ENCODE measurements around the gene KLHDC8B. TPM values are rescaled to one million over a fixed set of nuclear protein-coding genes. Genes with fewer than 3 reads are reported as not detected.

KLHDC8B gene
- total RNA-seq, 1 experiment from 2014 or later: 7.4 TPM

- Histone ChIP-seq H3K4me1 (no peaks in the 10 kb centered on the region), H3K36me3 (ENCODE audit: control insufficient read depth, insufficient read depth, low read length) (no peaks in the 10 kb centered on the region), H3K27me3 (replicated peaks; ENCODE audit: control insufficient read depth, insufficient read depth, low read length) (no peaks in the 10 kb centered on the region), H3K9me3 (no peaks in the 10 kb centered on the region), H3K4me3 (ENCODE audit: low read depth, low read length) (no peak overlapping the region)
- TF ChIP-seq, protein P1, sequence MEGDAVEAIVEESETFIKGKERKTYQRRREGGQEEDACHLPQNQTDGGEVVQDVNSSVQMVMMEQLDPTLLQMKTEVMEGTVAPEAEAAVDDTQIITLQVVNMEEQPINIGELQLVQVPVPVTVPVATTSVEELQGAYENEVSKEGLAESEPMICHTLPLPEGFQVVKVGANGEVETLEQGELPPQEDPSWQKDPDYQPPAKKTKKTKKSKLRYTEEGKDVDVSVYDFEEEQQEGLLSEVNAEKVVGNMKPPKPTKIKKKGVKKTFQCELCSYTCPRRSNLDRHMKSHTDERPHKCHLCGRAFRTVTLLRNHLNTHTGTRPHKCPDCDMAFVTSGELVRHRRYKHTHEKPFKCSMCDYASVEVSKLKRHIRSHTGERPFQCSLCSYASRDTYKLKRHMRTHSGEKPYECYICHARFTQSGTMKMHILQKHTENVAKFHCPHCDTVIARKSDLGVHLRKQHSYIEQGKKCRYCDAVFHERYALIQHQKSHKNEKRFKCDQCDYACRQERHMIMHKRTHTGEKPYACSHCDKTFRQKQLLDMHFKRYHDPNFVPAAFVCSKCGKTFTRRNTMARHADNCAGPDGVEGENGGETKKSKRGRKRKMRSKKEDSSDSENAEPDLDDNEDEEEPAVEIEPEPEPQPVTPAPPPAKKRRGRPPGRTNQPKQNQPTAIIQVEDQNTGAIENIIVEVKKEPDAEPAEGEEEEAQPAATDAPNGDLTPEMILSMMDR (IDR thresholded peaks at IDR 0.05; ENCODE audit: insufficient read depth in 1 of 2, low read depth in 1 of 2, low read length in 1 of 2, severe bottlenecking in 1 of 2, unreplicated experiment in 1 of 2): no peak
- H3K4me1 Mint-ChIP-seq (ENCODE audit: low read depth, unreplicated experiment): no peaks in the 10 kb centered on the region
- ChIA-PET CTCF (no interaction called here), POLR2A (no interaction called here)
- no peaks in the 10 kb centered on the region for H3K9me3 Mint-ChIP-seq (ENCODE audit: unreplicated experiment)
- H3K27ac Mint-ChIP-seq (ENCODE audit: unreplicated experiment): no peak overlapping the region
- no TSS peak for BruUV-seq (replicated peaks)
- peaks cover 2% of the 10 kb centered on the region for H3K27me3 Mint-ChIP-seq (ENCODE audit: insufficient read depth, unreplicated experiment)
- intact Hi-C loops (cut with micrococcal nuclease; ENCODE audit: unreplicated experiment): no loop called here
- no peaks in the 10 kb centered on the region for H3K36me3 Mint-ChIP-seq (ENCODE audit: insufficient read depth, unreplicated experiment)
- no peak for DNase-seq
- H3K4me3 Mint-ChIP-seq (ENCODE audit: unreplicated experiment): no peak overlapping the region
These were observed 26.8 kb downstream of the KLHDC8B start for GRCh38 chr3:49198161-49198560.

- no peaks in the 10 kb centered on the region for H3K27me3 ChIP-seq (replicated peaks; ENCODE audit: control insufficient read depth, insufficient read depth, low read length)
- no peaks in the 10 kb centered on the region for H3K4me1 ChIP-seq
- Mint-ChIP-seq H3K27ac (ENCODE audit: unreplicated experiment) (no peak overlapping the region), H3K4me1 (ENCODE audit: low read depth, unreplicated experiment) (no peaks in the 10 kb centered on the region), H3K36me3 (ENCODE audit: insufficient read depth, unreplicated experiment) (no peaks in the 10 kb centered on the region), H3K4me3 (ENCODE audit: unreplicated experiment) (no peak overlapping the region), H3K9me3 (ENCODE audit: unreplicated experiment) (no peaks in the 10 kb centered on the region), H3K27me3 (ENCODE audit: insufficient read depth, unreplicated experiment) (peaks cover 3% of the 10 kb centered on the region)
- ChIA-PET POLR2A (no interaction called here), CTCF (no interaction called here)
- TF ChIP-seq, protein P1 (IDR thresholded peaks at IDR 0.05; ENCODE audit: insufficient read depth in 1 of 2, low read depth in 1 of 2, low read length in 1 of 2, severe bottlenecking in 1 of 2, unreplicated experiment in 1 of 2): no peak
- no peak overlapping the region for H3K4me3 ChIP-seq (ENCODE audit: low read depth, low read length)
- intact Hi-C loops (cut with micrococcal nuclease; ENCODE audit: unreplicated experiment): no loop called here
- no peak for DNase-seq
- H3K36me3 ChIP-seq (ENCODE audit: control insufficient read depth, insufficient read depth, low read length): no peaks in the 10 kb centered on the region
- no peaks in the 10 kb centered on the region for H3K9me3 ChIP-seq
- no TSS peak for BruUV-seq (replicated peaks)
These were observed 27.3 kb downstream of the KLHDC8B start for GRCh38 chr3:49198611-49199230.

- peaks cover 4% of the 10 kb centered on the region for H3K27me3 Mint-ChIP-seq (ENCODE audit: insufficient read depth, unreplicated experiment)
- no peaks in the 10 kb centered on the region for H3K4me1 Mint-ChIP-seq (ENCODE audit: low read depth, unreplicated experiment)
- intact Hi-C loops (cut with micrococcal nuclease; ENCODE audit: unreplicated experiment): no loop called here
- Histone ChIP-seq H3K27me3 (replicated peaks; ENCODE audit: control insufficient read depth, insufficient read depth, low read length) (no peaks in the 10 kb centered on the region), H3K9me3 (no peaks in the 10 kb centered on the region), H3K4me3 (ENCODE audit: low read depth, low read length) (no peak overlapping the region), H3K36me3 (ENCODE audit: control insufficient read depth, insufficient read depth, low read length) (no peaks in the 10 kb centered on the region), H3K4me1 (no peaks in the 10 kb centered on the region)
- POLR2A ChIA-PET: no interaction called here
- H3K9me3 Mint-ChIP-seq (ENCODE audit: unreplicated experiment): no peaks in the 10 kb centered on the region
- no peaks in the 10 kb centered on the region for H3K36me3 Mint-ChIP-seq (ENCODE audit: insufficient read depth, unreplicated experiment)
- CTCF ChIA-PET: no interaction called here
- no peak overlapping the region for H3K27ac Mint-ChIP-seq (ENCODE audit: unreplicated experiment)
- no peak overlapping the region for H3K4me3 Mint-ChIP-seq (ENCODE audit: unreplicated experiment)
- no TSS peak for BruUV-seq (replicated peaks)
- TF ChIP-seq, protein P1 (IDR thresholded peaks at IDR 0.05; ENCODE audit: insufficient read depth in 1 of 2, low read depth in 1 of 2, low read length in 1 of 2, severe bottlenecking in 1 of 2, unreplicated experiment in 1 of 2): no peak
- no peak for DNase-seq
These were observed 28.0 kb downstream of the KLHDC8B start for GRCh38 chr3:49199239-49199899.

Measured in Caco-2 (cell line).